ENCODE results near the gene ODC1.

Gene ODC1

DNA sequence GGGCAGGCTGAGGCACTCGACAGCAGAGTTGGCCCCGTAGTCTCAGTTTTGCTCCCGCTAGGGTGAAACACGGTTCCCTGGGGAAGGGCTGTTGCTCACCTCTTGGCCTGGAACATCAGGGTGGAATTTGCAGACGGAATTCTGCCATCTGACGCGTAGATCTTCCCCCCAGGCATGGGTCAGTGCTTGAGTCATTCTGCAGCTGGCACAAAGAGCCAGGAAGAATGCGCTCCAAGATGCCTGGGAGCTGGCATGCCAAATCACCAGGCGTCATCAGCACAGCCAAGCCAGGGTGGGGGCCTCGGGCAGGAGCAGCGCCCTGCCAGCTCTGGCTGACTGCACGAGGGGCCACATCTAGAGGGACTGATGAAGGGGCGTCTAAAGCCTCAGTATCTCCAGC lies 42.7 kb downstream of the ODC1 start:
- no peak overlapping the region for H4K8ac ChIP-seq (ENCODE audit: low read length)
- H3K79me1 ChIP-seq (replicated peaks; ENCODE audit: low read length, poor library complexity, severe bottlenecking): peaks cover 8% of the 10 kb centered on the region
- H4K91ac ChIP-seq (ENCODE audit: low read length): no peak overlapping the region
- H2BK5ac ChIP-seq (ENCODE audit: low read depth, low read length, poor library complexity, severe bottlenecking): no peak overlapping the region
- H2BK15ac ChIP-seq (ENCODE audit: low read depth, poor library complexity, severe bottlenecking): no peak overlapping the region
- WGBS: 88% methylated on average over 13 of the region's 13 CpGs
- no peak overlapping the region for H2AFZ ChIP-seq (ENCODE audit: low read depth, low read length)
- no peaks in the 10 kb centered on the region for H3K9me3 ChIP-seq (ENCODE audit: control insufficient read depth, low read length)
- H3K9ac ChIP-seq (ENCODE audit: low read length): no peak overlapping the region
- peaks cover 0 to 6% of the 10 kb centered on the region in 2 experiments for H3K36me3 ChIP-seq (ENCODE audit: control insufficient read depth in 1 of 2, insufficient read depth in 2 of 2, low read depth in 1 of 2, low read length in 2 of 2)
- no peak overlapping the region for H2BK12ac ChIP-seq (ENCODE audit: low read length in 2 of 2)
- H3K14ac ChIP-seq (ENCODE audit: low read length in 2 of 2): peak overlapping the region in 1 of 2 experiments; percentile 72
- H3K4me2 ChIP-seq (ENCODE audit: low read length, poor library complexity, severe bottlenecking): peak overlapping the region; percentile 8
- no peak overlapping the region for H3K18ac ChIP-seq (ENCODE audit: low read depth in 1 of 2, low read length in 2 of 2)
- H3K23ac ChIP-seq (ENCODE audit: low read length in 2 of 2): peak overlapping the region in 1 of 2 experiments; percentile 9
- peaks cover 0 to 6% of the 10 kb centered on the region in 2 experiments for H3K27me3 ChIP-seq (ENCODE audit: control insufficient read depth in 1 of 2, insufficient read depth in 1 of 2, low read length in 2 of 2)
- no peak overlapping the region for H2BK120ac ChIP-seq (ENCODE audit: low read depth, low read length)
- H3K4me3 ChIP-seq (ENCODE audit: insufficient read depth in 1 of 2, low read depth in 1 of 2, low read length in 2 of 2): no peak overlapping the region
- no peak overlapping the region for H3K4ac ChIP-seq (ENCODE audit: low read depth in 1 of 2, low read length in 2 of 2)
- DNase-seq: no peak
- peak overlapping the region; percentile 88 for H2AK5ac ChIP-seq (ENCODE audit: low read length, severe bottlenecking)
- H3K4me1 ChIP-seq (ENCODE audit: control insufficient read depth, insufficient read depth, low read depth, low read length): peaks cover 54% of the 10 kb centered on the region
- H3K27ac ChIP-seq (ENCODE audit: low read length, poor library complexity, severe bottlenecking): peak overlapping the region; percentile 51

DNA sequence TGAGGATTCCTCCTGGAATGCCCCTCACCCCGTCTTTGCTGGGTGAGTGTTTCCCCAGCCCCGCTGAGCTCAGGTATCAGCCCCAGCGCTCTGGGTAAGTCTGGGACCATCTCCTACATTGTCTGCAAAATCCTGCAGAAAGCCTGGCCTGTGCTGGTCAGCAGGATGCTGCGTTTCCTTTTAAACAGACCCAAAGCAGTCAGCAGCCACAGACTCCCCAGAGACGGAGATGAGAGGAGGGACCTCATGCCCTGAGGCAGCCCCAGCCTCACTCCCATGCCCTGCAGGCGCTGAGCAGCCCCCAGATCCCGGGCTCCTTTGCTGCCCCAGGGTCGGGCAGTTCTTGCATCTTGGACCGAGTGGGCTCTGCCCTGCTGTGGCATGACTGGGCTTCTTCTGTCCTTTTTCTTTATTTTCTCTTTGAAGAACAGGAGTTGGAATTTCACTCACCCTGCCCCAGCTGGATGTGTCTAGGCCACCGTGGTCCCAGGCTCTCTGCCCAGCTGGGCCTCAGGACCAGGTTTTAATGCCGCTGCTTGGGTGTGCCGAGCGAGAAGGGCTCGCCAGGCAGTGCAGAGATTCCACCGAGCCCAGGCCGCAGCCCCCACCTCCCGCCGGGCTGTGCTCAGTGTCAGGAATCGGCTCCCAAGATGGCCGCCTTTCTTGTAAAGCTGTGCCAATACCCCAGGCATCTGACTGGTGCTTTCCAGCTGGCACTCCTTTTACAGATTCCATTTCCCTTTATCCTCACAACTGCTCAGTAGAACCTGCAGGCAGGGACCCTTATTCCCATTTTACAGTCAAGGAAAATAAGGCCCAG lies 43.6 kb downstream of the ODC1 start:
- Histone ChIP-seq H2BK12ac (ENCODE audit: low read length in 2 of 2) (no peak overlapping the region), H3K18ac (ENCODE audit: low read depth in 1 of 2, low read length in 2 of 2) (no peak overlapping the region), H2BK120ac (ENCODE audit: low read depth, low read length) (no peak overlapping the region), H3K4me3 (ENCODE audit: insufficient read depth in 1 of 2, low read depth in 1 of 2, low read length in 2 of 2) (no peak overlapping the region), H3K79me1 (replicated peaks; ENCODE audit: low read length, poor library complexity, severe bottlenecking) (peaks cover 8% of the 10 kb centered on the region), H3K36me3 (ENCODE audit: control insufficient read depth in 1 of 2, insufficient read depth in 2 of 2, low read depth in 1 of 2, low read length in 2 of 2) (peaks cover 3 to 15% of the 10 kb centered on the region in 2 experiments), H3K23ac (ENCODE audit: low read length in 2 of 2) (no peak overlapping the region), H3K27me3 (ENCODE audit: control insufficient read depth in 1 of 2, insufficient read depth in 1 of 2, low read length in 2 of 2) (peaks cover 0 to 6% of the 10 kb centered on the region in 2 experiments), H3K9ac (ENCODE audit: low read length) (no peak overlapping the region), H2BK15ac (ENCODE audit: low read depth, poor library complexity, severe bottlenecking) (no peak overlapping the region), H2AK5ac (ENCODE audit: low read length, severe bottlenecking) (peak overlapping the region; percentile 88), H3K14ac (ENCODE audit: low read length in 2 of 2) (no peak overlapping the region), H3K27ac (ENCODE audit: low read length, poor library complexity, severe bottlenecking) (peak overlapping the region; percentile 51), H2BK5ac (ENCODE audit: low read depth, low read length, poor library complexity, severe bottlenecking) (peak overlapping the region; percentile 57), H3K4ac (ENCODE audit: low read depth in 1 of 2, low read length in 2 of 2) (no peak overlapping the region), H4K91ac (ENCODE audit: low read length) (no peak overlapping the region), H3K9me3 (ENCODE audit: control insufficient read depth, low read length) (no peaks in the 10 kb centered on the region), H3K4me1 (ENCODE audit: control insufficient read depth, insufficient read depth, low read depth, low read length) (peaks cover 50% of the 10 kb centered on the region), H3K4me2 (ENCODE audit: low read length, poor library complexity, severe bottlenecking) (peak overlapping the region; percentile 8), H2AFZ (ENCODE audit: low read depth, low read length) (no peak overlapping the region), H4K8ac (ENCODE audit: low read length) (no peak overlapping the region)
- 87% methylated on average over 20 of the region's 20 CpGs for WGBS
- no peak for DNase-seq

DNA sequence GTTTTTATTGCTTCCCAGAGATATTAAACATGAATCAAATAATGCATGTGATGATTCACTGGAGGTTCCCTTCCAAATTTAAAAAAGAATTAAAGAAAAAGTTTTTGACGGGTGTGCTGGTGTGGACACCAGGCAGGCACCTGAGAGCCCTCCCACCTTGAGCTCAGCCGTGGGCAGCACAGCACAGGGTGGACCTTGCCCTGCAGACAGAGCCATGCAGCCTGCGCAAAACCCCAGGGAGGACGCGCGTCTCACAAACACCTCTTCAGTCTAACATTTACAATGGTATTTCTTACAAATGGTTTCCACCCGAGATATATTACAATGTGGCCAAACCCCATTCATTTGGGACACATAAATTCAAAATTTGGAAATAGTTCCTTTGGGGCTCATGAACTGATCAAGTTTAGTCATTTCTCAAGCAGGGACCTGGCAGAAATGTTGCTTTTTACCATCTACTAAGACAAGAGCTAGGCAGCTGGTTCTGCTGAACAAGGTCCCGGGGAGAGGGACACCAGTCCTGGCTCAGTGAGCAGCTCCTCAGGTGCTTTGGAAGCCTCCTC lies 45.4 kb downstream of the ODC1 start:
- H3K27ac ChIP-seq (ENCODE audit: low read length, poor library complexity, severe bottlenecking): no peak overlapping the region
- H2BK5ac ChIP-seq (ENCODE audit: low read depth, low read length, poor library complexity, severe bottlenecking): no peak overlapping the region
- H3K9ac ChIP-seq (ENCODE audit: low read length): no peak overlapping the region
- H3K23ac ChIP-seq (ENCODE audit: low read length in 2 of 2): no peak overlapping the region
- no peak overlapping the region for H3K4ac ChIP-seq (ENCODE audit: low read depth in 1 of 2, low read length in 2 of 2)
- H3K18ac ChIP-seq (ENCODE audit: low read depth in 1 of 2, low read length in 2 of 2): no peak overlapping the region
- peaks cover 8% of the 10 kb centered on the region for H3K79me1 ChIP-seq (replicated peaks; ENCODE audit: low read length, poor library complexity, severe bottlenecking)
- no peak overlapping the region for H3K4me2 ChIP-seq (ENCODE audit: low read length, poor library complexity, severe bottlenecking)
- H3K36me3 ChIP-seq (ENCODE audit: control insufficient read depth in 1 of 2, insufficient read depth in 2 of 2, low read depth in 1 of 2, low read length in 2 of 2): peaks cover 4 to 18% of the 10 kb centered on the region in 2 experiments
- H3K9me3 ChIP-seq (ENCODE audit: control insufficient read depth, low read length): no peaks in the 10 kb centered on the region
- H3K4me3 ChIP-seq (ENCODE audit: insufficient read depth in 1 of 2, low read depth in 1 of 2, low read length in 2 of 2): no peak overlapping the region
- no peak overlapping the region for H2BK12ac ChIP-seq (ENCODE audit: low read length in 2 of 2)
- no peak overlapping the region for H2BK120ac ChIP-seq (ENCODE audit: low read depth, low read length)
- 96% methylated on average over 7 of the region's 8 CpGs for WGBS
- peaks cover 37% of the 10 kb centered on the region for H3K4me1 ChIP-seq (ENCODE audit: control insufficient read depth, insufficient read depth, low read depth, low read length)
- no peak overlapping the region for H2BK15ac ChIP-seq (ENCODE audit: low read depth, poor library complexity, severe bottlenecking)
- H4K8ac ChIP-seq (ENCODE audit: low read length): no peak overlapping the region
- H2AK5ac ChIP-seq (ENCODE audit: low read length, severe bottlenecking): no peak overlapping the region
- peaks cover 0 to 11% of the 10 kb centered on the region in 2 experiments for H3K27me3 ChIP-seq (ENCODE audit: control insufficient read depth in 1 of 2, insufficient read depth in 1 of 2, low read length in 2 of 2)
- no peak overlapping the region for H4K91ac ChIP-seq (ENCODE audit: low read length)
- DNase-seq: no peak
- H3K14ac ChIP-seq (ENCODE audit: low read length in 2 of 2): no peak overlapping the region
- no peak overlapping the region for H2AFZ ChIP-seq (ENCODE audit: low read depth, low read length)

DNA sequence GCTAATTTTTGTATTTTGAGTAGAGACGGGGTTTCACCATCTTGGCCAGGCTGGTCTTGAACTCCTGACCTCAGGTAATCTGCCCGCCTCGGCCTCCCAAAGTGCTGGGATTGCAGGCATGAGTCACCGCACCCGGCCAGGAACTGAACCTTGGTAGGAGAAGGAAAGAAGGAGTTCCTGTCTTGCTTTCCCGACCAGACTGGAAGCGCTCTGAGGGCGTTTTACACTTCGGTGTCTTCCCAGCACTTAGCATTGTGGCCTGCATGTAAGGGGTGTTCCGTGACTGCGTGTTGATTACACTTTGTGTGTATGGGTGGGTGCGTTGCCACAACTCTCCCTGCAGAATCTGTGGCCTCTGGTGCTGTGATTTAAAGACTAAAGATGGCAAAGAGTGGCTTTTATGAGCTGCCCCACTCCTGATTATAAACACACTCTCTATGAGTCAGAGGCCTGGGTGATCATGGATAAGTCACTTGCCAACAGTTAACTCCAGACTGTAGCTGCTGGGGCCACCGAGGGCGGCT lies 46.0 kb downstream of the ODC1 start:
- H3K14ac ChIP-seq (ENCODE audit: low read length in 2 of 2): no peak overlapping the region
- peak; percentile 68 for DNase-seq
- H3K4me1 ChIP-seq (ENCODE audit: control insufficient read depth, insufficient read depth, low read depth, low read length): peaks cover 35% of the 10 kb centered on the region
- H2AK5ac ChIP-seq (ENCODE audit: low read length, severe bottlenecking): no peak overlapping the region
- H2BK120ac ChIP-seq (ENCODE audit: low read depth, low read length): no peak overlapping the region
- no peaks in the 10 kb centered on the region for H3K9me3 ChIP-seq (ENCODE audit: control insufficient read depth, low read length)
- H3K4me2 ChIP-seq (ENCODE audit: low read length, poor library complexity, severe bottlenecking): no peak overlapping the region
- 67% methylated on average over 12 of the region's 14 CpGs for WGBS
- H3K23ac ChIP-seq (ENCODE audit: low read length in 2 of 2): no peak overlapping the region
- no peak overlapping the region for H2BK15ac ChIP-seq (ENCODE audit: low read depth, poor library complexity, severe bottlenecking)
- H3K9ac ChIP-seq (ENCODE audit: low read length): no peak overlapping the region
- no peak overlapping the region for H3K27ac ChIP-seq (ENCODE audit: low read length, poor library complexity, severe bottlenecking)
- H2BK5ac ChIP-seq (ENCODE audit: low read depth, low read length, poor library complexity, severe bottlenecking): no peak overlapping the region
- H3K4me3 ChIP-seq (ENCODE audit: insufficient read depth in 1 of 2, low read depth in 1 of 2, low read length in 2 of 2): no peak overlapping the region
- no peak overlapping the region for H3K18ac ChIP-seq (ENCODE audit: low read depth in 1 of 2, low read length in 2 of 2)
- no peak overlapping the region for H4K91ac ChIP-seq (ENCODE audit: low read length)
- H3K27me3 ChIP-seq (ENCODE audit: control insufficient read depth in 1 of 2, insufficient read depth in 1 of 2, low read length in 2 of 2): peaks cover 0 to 15% of the 10 kb centered on the region in 2 experiments
- no peak overlapping the region for H2BK12ac ChIP-seq (ENCODE audit: low read length in 2 of 2)
- H3K4ac ChIP-seq (ENCODE audit: low read depth in 1 of 2, low read length in 2 of 2): no peak overlapping the region
- H3K36me3 ChIP-seq (ENCODE audit: control insufficient read depth in 1 of 2, insufficient read depth in 2 of 2, low read depth in 1 of 2, low read length in 2 of 2): peaks cover 4 to 18% of the 10 kb centered on the region in 2 experiments
- H2AFZ ChIP-seq (ENCODE audit: low read depth, low read length): no peak overlapping the region
- H3K79me1 ChIP-seq (replicated peaks; ENCODE audit: low read length, poor library complexity, severe bottlenecking): peaks cover 12% of the 10 kb centered on the region
- no peak overlapping the region for H4K8ac ChIP-seq (ENCODE audit: low read length)

Measured in mesenchymal stem cell (in vitro differentiated cells and primary cell).